ENCODE results near the gene KIAA1549.

DNA sequence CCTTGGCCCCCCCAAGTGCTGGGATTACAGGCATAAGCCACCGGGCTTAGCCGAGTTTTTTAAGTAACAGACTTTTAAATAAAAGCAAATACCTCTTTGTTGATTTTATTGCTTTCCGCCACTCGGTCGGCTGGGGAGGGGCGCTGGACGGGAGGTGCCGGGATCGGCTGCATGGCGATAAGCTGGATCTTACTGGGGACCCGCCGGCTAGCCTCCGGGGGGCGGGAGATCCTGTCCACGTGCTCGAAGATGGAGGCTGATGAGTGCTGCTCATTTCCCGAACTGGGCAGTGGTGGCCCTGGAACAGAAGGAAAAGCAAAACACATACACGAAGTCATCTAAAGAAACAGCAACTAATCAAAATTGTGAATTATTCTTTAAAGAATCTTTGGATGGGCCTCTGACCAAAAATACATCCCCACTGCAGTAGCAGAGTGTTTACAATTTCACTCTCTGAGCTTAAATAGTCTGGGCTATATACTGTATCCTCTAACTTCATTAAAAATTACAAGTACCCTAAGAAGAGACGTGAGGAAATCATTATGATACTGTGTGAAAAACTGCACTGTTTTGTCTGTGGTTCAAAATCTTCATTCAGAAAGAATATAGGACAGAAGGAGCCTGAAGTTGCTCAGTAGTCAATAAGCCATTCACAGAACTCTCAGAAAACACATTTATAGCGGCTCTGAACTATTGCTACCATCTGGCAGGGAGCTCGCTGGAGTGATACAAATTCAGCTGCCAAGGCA, 110.0 kb downstream of the KIAA1549 start:
- TF ChIP-seq ZSCAN29 (IDR thresholded peaks at IDR 0.05) = no peak
- no peak for TF ChIP-seq HDAC2 (IDR thresholded peaks at IDR 0.05)
- TF ChIP-seq, protein P1, sequence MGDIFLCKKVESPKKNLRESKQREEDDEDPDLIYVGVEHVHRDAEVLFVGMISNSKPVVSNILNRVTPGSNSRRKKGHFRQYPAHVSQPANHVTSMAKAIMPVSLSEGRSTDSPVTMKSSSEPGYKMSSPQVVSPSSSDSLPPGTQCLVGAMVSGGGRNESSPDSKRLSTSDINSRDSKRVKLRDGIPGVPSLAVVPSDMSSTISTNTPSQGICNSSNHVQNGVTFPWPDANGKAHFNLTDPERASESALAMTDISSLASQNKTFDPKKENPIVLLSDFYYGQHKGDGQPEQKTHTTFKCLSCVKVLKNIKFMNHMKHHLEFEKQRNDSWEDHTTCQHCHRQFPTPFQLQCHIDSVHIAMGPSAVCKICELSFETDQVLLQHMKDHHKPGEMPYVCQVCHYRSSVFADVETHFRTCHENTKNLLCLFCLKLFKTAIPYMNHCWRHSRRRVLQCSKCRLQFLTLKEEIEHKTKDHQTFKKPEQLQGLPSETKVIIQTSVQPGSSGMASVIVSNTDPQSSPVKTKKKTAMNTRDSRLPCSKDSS (IDR thresholded peaks at IDR 0.05; ENCODE audit: low read depth, partially characterized antibody) = no peak
- TF ChIP-seq, protein P2, sequence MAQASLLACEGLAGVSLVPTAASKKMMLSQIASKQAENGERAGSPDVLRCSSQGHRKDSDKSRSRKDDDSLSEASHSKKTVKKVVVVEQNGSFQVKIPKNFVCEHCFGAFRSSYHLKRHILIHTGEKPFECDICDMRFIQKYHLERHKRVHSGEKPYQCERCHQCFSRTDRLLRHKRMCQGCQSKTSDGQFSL (CRISPR knock-in tag; IDR thresholded peaks at IDR 0.05) = no peak
- TF ChIP-seq, protein P2 (tag; IDR thresholded peaks at IDR 0.05) = no peak
